Cardiac muscle cell (in vitro differentiated cells and primary cell): ENCODE results near the gene SUFU. TPM values are rescaled to one million over a fixed set of nuclear protein-coding genes. Genes with fewer than 3 reads are reported as not detected.

Experiments used
- DNase-seq, 2 donors: peaks; one replicate each; pipeline versions ENCODE4 v3.0.0 to v3.0.0-alpha.2; 2010 to 2017; ENCODE audit warnings: low read depth in 1 of 2, low spot score in 1 of 2
- H3K27ac ChIP-seq: fragments of 200-600 bp; sonication (generic); 2 replicates; pipeline ENCODE4 v1.5.1; 2016
- H3K27me3 ChIP-seq: fragments of 200-600 bp; sonication (generic); 2 replicates; pipeline ENCODE4 v1.6.0; 2016; ENCODE audit warnings: control low read depth
- H3K36me3 ChIP-seq: fragments of 200-600 bp; sonication (generic); 2 replicates; pipeline ENCODE4 v1.5.1; 2016; ENCODE audit warnings: control low read depth
- H3K4me1 ChIP-seq: fragments of 200-600 bp; sonication (generic); 2 replicates; pipeline ENCODE4 v1.8.1; 2017; ENCODE audit warnings: low read depth, mild to moderate bottlenecking, mixed run types
- H3K4me3 ChIP-seq: fragments of 200-600 bp; sonication (generic); 2 replicates; pipeline ENCODE4 v1.5.1; 2016; ENCODE audit warnings: mild to moderate bottlenecking
- H3K9me3 ChIP-seq: fragments of 200-600 bp; sonication (generic); 2 replicates; pipeline ENCODE4 v1.5.1; 2017; ENCODE audit warnings: low read depth, mild to moderate bottlenecking, control low read depth
- CTCF ChIP-seq: IDR thresholded peaks from 2 replicates; pipeline ENCODE4 v1.5.1; 2012; ENCODE audit warnings: low read depth, mild to moderate bottlenecking, low read length
- polyA plus RNA-seq: library from polyadenylated mRNA; unstranded; fragments of >200 nt; fragmentation: Nextera tagmentation; extraction: Ambion mirVana; gene quantifications from 2 replicates; pipeline ENCODE4 v1.2.1, GENCODE V29; 2016
- total RNA-seq: library from RNA; depleted of rRNA; stranded (reverse); fragments of >200 nt; gene quantifications from 2 replicates; pipeline ENCODE4 v1.2.3, GENCODE V29; 2016

Gene SUFU
- total and polyA plus RNA-seq, 2 experiments from 2014 or later, result 14.2 to 18.4 TPM

- Histone ChIP-seq H3K4me3 (no peak overlapping the region), H3K27me3 (no peaks in the 10 kb centered on the region), H3K27ac (no peak overlapping the region), H3K36me3 (peaks cover 6% of the 10 kb centered on the region), H3K9me3 (no peaks in the 10 kb centered on the region), H3K4me1 (no peaks in the 10 kb centered on the region)
- no peak for DNase-seq
- TF ChIP-seq CTCF, result no peak
These were observed 89.5 kb downstream of the SUFU start for GRCh38 chr10:102593074-102593803.

GRCh38 chr10:102593804-102594079 lies 90.0 kb downstream of the SUFU start:
- no peak for TF ChIP-seq CTCF
- Histone ChIP-seq H3K9me3 (no peaks in the 10 kb centered on the region), H3K36me3 (peaks cover 10% of the 10 kb centered on the region), H3K4me1 (no peaks in the 10 kb centered on the region), H3K4me3 (no peak overlapping the region), H3K27ac (no peak overlapping the region), H3K27me3 (no peaks in the 10 kb centered on the region)
- no peak for DNase-seq

- Histone ChIP-seq H3K4me3 (no peak overlapping the region), H3K27me3 (no peaks in the 10 kb centered on the region), H3K36me3 (peaks cover 10% of the 10 kb centered on the region), H3K27ac (no peak overlapping the region), H3K9me3 (no peaks in the 10 kb centered on the region), H3K4me1 (peaks cover 13% of the 10 kb centered on the region)
- DNase-seq, result no peak
- no peak for TF ChIP-seq CTCF
These were observed 91.5 kb downstream of the SUFU start for GRCh38 chr10:102595293-102595692.

- Histone ChIP-seq H3K36me3 (peaks cover 10% of the 10 kb centered on the region), H3K27me3 (no peaks in the 10 kb centered on the region), H3K4me1 (peaks cover 14% of the 10 kb centered on the region), H3K27ac (peak overlapping the region; percentile 53), H3K9me3 (no peaks in the 10 kb centered on the region), H3K4me3 (no peak overlapping the region)
- no peak for TF ChIP-seq CTCF
- no peak for DNase-seq
These were observed 92.1 kb downstream of the SUFU start for GRCh38 chr10:102595897-102596296.

- DNase-seq, result peak; percentile 76 to 77
- Histone ChIP-seq H3K27ac (peak overlapping the region; percentile 53), H3K36me3 (peaks cover 10% of the 10 kb centered on the region)
These were observed 92.8 kb downstream of the SUFU start for GRCh38 chr10:102596506-102596971.

More at GRCh38 chr10:102596506-102596971, 92.8 kb downstream of the SUFU start:
- H3K4me1 ChIP-seq, result peaks cover 21% of the 10 kb centered on the region
- H3K4me3 ChIP-seq, result no peak overlapping the region
- no peaks in the 10 kb centered on the region for H3K27me3 ChIP-seq
- no peaks in the 10 kb centered on the region for H3K9me3 ChIP-seq
- TF ChIP-seq CTCF, result peak; percentile 89
